Upper lobe of left lung (tissue), 4 donors: Measurements from ENCODE around the gene MAVS.

Experiments
- EP300 ChIP-seq, 4 donors: sonication (generic); formaldehyde crosslinking; IDR thresholded peaks; one replicate each; pipeline ENCODE4 v1.5.1; 2017; ENCODE audit warnings: antibody characterized with exemption in 4 of 4, control low read depth in 2 of 4
- POLR2A ChIP-seq, 4 donors: fragments of 450-650 bp; IDR thresholded peaks; one replicate each; pipeline ENCODE4 v1.5.1; 2016 to 2017; ENCODE audit warnings: antibody characterized with exemption in 4 of 4, mild to moderate bottlenecking in 2 of 4
- POLR2AphosphoS5 ChIP-seq, 2 donors: sonication (generic); formaldehyde crosslinking; IDR thresholded peaks; one replicate each; pipeline ENCODE4 v1.5.1; 2017; ENCODE audit warnings: antibody characterized with exemption in 2 of 2
- TF ChIP-seq, protein P1 (sequence below), 6 experiments: fragments of 450-650 bp in 4 of 6; fragments of 200-600 bp in 2 of 6; sonication (generic) in 2 of 6; IDR thresholded peaks; one replicate each; pipeline ENCODE4 v1.5.1; 2016 to 2019; ENCODE audit warnings: antibody characterized with exemption in 6 of 6

DNA sequence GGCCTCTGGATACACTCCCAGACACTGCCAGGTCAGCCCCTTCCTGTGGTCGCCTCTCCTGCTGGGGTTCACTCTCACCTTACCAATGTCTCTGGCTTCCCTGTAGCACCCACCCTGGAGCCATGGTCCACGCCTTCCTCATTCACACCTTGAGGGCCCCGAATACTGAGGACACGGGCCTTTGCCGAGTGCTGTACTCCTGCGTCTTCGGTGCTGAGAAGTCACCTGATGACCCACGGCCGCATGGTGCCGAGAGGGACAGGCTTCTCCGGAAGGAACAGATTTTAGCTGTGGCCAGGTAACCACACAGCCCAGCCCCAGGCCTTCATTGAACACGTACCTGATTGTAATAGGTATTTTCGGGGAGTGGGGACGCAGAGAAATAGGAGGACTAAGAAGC, 24.6 kb upstream of the MAVS start:
- no peak for TF ChIP-seq POLR2AphosphoS5 (IDR thresholded peaks at IDR 0.05)
- TF ChIP-seq, protein P1, sequence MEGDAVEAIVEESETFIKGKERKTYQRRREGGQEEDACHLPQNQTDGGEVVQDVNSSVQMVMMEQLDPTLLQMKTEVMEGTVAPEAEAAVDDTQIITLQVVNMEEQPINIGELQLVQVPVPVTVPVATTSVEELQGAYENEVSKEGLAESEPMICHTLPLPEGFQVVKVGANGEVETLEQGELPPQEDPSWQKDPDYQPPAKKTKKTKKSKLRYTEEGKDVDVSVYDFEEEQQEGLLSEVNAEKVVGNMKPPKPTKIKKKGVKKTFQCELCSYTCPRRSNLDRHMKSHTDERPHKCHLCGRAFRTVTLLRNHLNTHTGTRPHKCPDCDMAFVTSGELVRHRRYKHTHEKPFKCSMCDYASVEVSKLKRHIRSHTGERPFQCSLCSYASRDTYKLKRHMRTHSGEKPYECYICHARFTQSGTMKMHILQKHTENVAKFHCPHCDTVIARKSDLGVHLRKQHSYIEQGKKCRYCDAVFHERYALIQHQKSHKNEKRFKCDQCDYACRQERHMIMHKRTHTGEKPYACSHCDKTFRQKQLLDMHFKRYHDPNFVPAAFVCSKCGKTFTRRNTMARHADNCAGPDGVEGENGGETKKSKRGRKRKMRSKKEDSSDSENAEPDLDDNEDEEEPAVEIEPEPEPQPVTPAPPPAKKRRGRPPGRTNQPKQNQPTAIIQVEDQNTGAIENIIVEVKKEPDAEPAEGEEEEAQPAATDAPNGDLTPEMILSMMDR (IDR thresholded peaks at IDR 0.05): no peak
- no peak for TF ChIP-seq POLR2A (IDR thresholded peaks at IDR 0.05)
- TF ChIP-seq EP300 (IDR thresholded peaks at IDR 0.05): no peak
